Mononuclear cell (primary cell): ENCODE data around the gene CSF2RB. TPM values are rescaled to one million over a fixed set of nuclear protein-coding genes. Genes with fewer than 3 reads are reported as not detected.

Experiments
- H3K27me3 ChIP-seq: 2 replicates; pipeline ENCODE4 v1.6.0; 2011; ENCODE audit warnings: low read length, control low read depth; ENCODE audit not compliant: insufficient read depth
- H3K4me1 ChIP-seq: 2 replicates; pipeline ENCODE4 v1.5.1; 2011; ENCODE audit warnings: mild to moderate bottlenecking, low read length, control low read depth; ENCODE audit not compliant: insufficient read depth
- H3K4me3 ChIP-seq: 2 replicates; pipeline ENCODE4 v1.5.1; 2011; ENCODE audit warnings: mild to moderate bottlenecking, low read length, moderate library complexity
- H3K9me3 ChIP-seq: 2 replicates; pipeline ENCODE4 v1.5.1; 2011; ENCODE audit warnings: low read depth, mild to moderate bottlenecking, control low read depth, low read length
- total RNA-seq: library from RNA; depleted of rRNA; stranded (reverse); fragments of >200 nt; gene quantifications from one replicate; pipeline ENCODE4 v1.2.3, GENCODE V29; 2012

Gene CSF2RB
- total RNA-seq, 1 donor: 17.4 TPM

- Histone ChIP-seq H3K27me3 (no peaks in the 10 kb centered on the region), H3K4me1 (peaks cover 12% of the 10 kb centered on the region), H3K4me3 (no peak overlapping the region), H3K9me3 (peaks cover 16% of the 10 kb centered on the region)
These were observed 33.7 kb upstream of the CSF2RB start for GRCh38 chr22:36879775-36880174.

- H3K4me1 ChIP-seq: peaks cover 23% of the 10 kb centered on the region
- peaks cover 16% of the 10 kb centered on the region for H3K9me3 ChIP-seq
- no peaks in the 10 kb centered on the region for H3K27me3 ChIP-seq
- no peak overlapping the region for H3K4me3 ChIP-seq
These were observed 31.8 kb upstream of the CSF2RB start for GRCh38 chr22:36881504-36882245.

DNA sequence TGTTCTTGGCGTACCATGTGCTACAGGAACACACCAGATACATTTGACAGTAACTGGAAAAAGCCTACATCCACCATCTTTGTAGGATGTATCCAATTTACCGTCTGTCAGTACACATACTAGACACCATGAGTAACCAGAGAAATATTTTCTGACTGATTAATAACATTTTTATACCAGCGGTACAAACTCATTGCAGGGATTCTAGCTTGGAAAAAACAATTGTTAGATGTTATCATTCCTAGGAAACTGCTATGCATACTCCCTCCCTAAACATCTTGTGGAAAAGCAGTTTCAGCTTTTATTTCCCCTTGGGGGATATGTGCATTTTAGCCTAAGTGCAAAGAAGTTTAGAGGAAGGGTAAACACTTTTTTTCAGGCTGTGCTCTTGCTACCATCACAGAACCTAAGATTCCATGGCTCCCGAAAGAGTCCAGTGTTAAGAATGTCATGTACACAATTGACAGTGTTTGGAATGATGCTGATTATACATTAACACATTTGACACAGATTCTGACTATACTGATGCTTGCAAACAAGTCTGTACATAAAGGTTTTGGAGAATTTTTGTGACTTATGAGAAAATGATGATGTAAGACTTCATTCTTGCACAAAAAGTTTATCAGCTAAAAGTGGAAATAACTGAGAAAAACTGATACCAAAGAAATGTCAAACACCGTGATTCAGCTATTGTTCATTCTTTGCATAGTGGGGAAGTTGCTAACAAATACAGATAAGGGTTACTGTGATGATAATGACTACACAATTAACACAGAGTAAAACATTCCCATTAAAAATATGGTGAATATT lies 28.9 kb upstream of the CSF2RB start:
- H3K9me3 ChIP-seq: peaks cover 16% of the 10 kb centered on the region
- H3K4me3 ChIP-seq: no peak overlapping the region
- no peaks in the 10 kb centered on the region for H3K27me3 ChIP-seq
- peaks cover 23% of the 10 kb centered on the region for H3K4me1 ChIP-seq

GRCh38 chr22:36885474-36885873 lies 28.0 kb upstream of the CSF2RB start:
- no peak overlapping the region for H3K4me3 ChIP-seq
- H3K4me1 ChIP-seq: peaks cover 23% of the 10 kb centered on the region
- H3K9me3 ChIP-seq: peaks cover 16% of the 10 kb centered on the region

GRCh38 chr22:36886016-36886415 lies 27.4 kb upstream of the CSF2RB start:
- no peaks in the 10 kb centered on the region for H3K27me3 ChIP-seq
- H3K4me1 ChIP-seq: peaks cover 23% of the 10 kb centered on the region
- no peak overlapping the region for H3K4me3 ChIP-seq
- H3K9me3 ChIP-seq: peaks cover 16% of the 10 kb centered on the region

More at GRCh38 chr22:36885474-36885873, 28.0 kb upstream of the CSF2RB start:
- no peaks in the 10 kb centered on the region for H3K27me3 ChIP-seq

GRCh38 chr22:36887162-36887561 lies 26.3 kb upstream of the CSF2RB start:
- Histone ChIP-seq H3K27me3 (no peaks in the 10 kb centered on the region), H3K4me1 (peaks cover 23% of the 10 kb centered on the region), H3K9me3 (peaks cover 6% of the 10 kb centered on the region), H3K4me3 (no peak overlapping the region)

- Histone ChIP-seq H3K4me1 (peaks cover 5% of the 10 kb centered on the region), H3K9me3 (no peaks in the 10 kb centered on the region), H3K4me3 (no peak overlapping the region), H3K27me3 (no peaks in the 10 kb centered on the region)
These were observed 21.8 kb upstream of the CSF2RB start for GRCh38 chr22:36891646-36892045.

DNA sequence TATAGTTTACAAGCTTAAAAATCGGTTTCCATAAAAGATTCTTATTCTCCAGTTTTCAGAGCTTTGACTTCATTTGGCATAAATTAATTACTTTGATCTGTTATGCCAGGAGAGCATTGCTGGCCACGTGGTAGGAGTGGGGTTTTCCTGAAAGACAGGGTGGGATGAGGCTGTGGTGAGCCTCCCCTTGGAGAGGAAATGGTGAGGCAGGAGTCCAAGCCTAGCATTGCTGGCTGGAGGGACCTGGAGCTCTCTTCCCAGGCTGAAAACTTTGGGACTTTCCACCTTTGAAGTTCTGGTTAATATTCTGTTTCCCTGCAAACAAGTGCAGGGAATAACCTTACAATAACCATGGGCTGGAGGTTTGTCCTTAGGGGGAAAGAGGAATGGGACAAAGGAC lies 21.1 kb upstream of the CSF2RB start:
- Histone ChIP-seq H3K4me3 (no peak overlapping the region), H3K4me1 (peaks cover 5% of the 10 kb centered on the region), H3K27me3 (no peaks in the 10 kb centered on the region), H3K9me3 (no peaks in the 10 kb centered on the region)

- Histone ChIP-seq H3K27me3 (no peaks in the 10 kb centered on the region), H3K9me3 (no peaks in the 10 kb centered on the region), H3K4me1 (peaks cover 9% of the 10 kb centered on the region), H3K4me3 (no peak overlapping the region)
These were observed 20.2 kb upstream of the CSF2RB start for GRCh38 chr22:36893262-36893661.

DNA sequence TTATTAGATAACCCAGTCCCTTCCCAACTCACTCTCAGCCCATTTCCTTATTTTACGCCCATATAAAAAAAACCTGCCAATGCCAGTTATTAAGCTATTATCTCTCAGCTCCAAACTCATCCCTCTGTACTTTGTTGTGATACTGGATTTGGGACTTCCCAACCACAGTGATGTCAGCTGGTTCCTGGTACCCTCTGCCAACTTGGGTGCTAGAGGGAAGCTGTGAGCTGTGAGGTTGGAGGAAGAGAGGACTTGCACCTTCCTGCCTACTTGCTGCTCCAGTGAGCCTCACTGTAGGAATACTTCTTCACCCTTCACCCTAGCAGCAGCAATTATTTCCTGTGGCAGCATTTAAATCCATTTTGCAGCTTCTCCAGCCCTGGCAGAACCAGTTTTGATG lies 19.2 kb upstream of the CSF2RB start:
- H3K4me3 ChIP-seq: no peak overlapping the region
- H3K4me1 ChIP-seq: peaks cover 9% of the 10 kb centered on the region
- H3K9me3 ChIP-seq: no peaks in the 10 kb centered on the region
- H3K27me3 ChIP-seq: no peaks in the 10 kb centered on the region

DNA sequence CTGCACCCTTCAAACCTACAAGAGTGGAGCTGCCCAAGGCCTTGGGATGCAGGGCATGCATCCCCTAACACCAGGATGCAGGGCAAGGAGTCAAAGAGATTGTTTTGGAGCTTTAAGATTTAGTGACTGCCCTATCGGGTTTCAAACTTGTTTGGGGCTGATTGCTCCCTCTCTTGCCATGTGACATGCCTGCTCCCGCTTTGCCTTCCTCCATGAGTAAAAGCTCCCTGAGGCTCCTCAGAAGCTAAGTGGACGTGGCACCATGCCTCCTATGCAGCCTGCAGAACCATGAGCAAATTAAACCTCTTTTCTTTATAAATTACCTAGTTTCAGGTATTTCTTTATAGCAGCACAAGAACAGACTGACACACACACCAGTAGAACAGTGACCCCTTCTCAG lies 15.8 kb upstream of the CSF2RB start:
- Histone ChIP-seq H3K9me3 (no peaks in the 10 kb centered on the region), H3K27me3 (no peaks in the 10 kb centered on the region), H3K4me1 (peaks cover 32% of the 10 kb centered on the region), H3K4me3 (no peak overlapping the region)

GRCh38 chr22:36898690-36899089 lies 14.7 kb upstream of the CSF2RB start:
- no peak overlapping the region for H3K4me3 ChIP-seq
- no peaks in the 10 kb centered on the region for H3K9me3 ChIP-seq
- H3K4me1 ChIP-seq: peaks cover 38% of the 10 kb centered on the region
- no peaks in the 10 kb centered on the region for H3K27me3 ChIP-seq

- Histone ChIP-seq H3K4me1 (peaks cover 34% of the 10 kb centered on the region), H3K4me3 (no peak overlapping the region), H3K9me3 (no peaks in the 10 kb centered on the region), H3K27me3 (no peaks in the 10 kb centered on the region)
These were observed 13.9 kb upstream of the CSF2RB start for GRCh38 chr22:36899498-36899897.

DNA sequence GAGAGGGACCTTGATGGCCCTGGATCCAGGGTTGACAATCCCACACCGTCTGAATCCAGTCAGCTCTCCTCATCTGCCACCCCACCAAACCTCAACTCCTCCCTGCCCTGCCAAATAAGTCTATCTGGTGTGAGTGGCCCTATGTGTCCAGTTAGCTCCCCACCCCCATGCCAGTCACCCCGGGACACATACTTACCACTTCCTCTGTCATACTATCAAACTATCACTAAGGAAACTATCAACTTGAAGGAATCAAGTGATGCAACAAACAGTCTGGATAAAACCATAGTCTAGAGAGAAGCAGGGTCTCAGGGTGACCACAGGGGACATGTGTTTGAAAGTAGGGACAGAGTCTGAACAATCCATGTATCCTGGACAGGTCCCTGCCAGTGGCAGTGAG lies 13.2 kb upstream of the CSF2RB start:
- Histone ChIP-seq H3K9me3 (no peaks in the 10 kb centered on the region), H3K4me3 (no peak overlapping the region), H3K27me3 (no peaks in the 10 kb centered on the region), H3K4me1 (peaks cover 33% of the 10 kb centered on the region)

- no peaks in the 10 kb centered on the region for H3K9me3 ChIP-seq
- no peaks in the 10 kb centered on the region for H3K27me3 ChIP-seq
- H3K4me1 ChIP-seq: peaks cover 33% of the 10 kb centered on the region
- H3K4me3 ChIP-seq: no peak overlapping the region
These were observed 12.5 kb upstream of the CSF2RB start for GRCh38 chr22:36900880-36901279.
